Stimulated activated CD4-positive, alpha-beta T cell treated with anti-CD3 and anti-CD28 coated beads, Interleukin-4, amount 100 ng/mL, for 1 hour (primary cell): Measurements from ENCODE around the gene SFMBT1.

Experiments used
- DNase-seq: peaks from one replicate; pipeline ENCODE4 v3.0.0-alpha.2; 2020

The SFMBT1 gene

GRCh38 chr3:52877085-52877484, 168.8 kb downstream of the SFMBT1 start:
- DNase-seq: no peak

- DNase-seq: no peak
Observed at GRCh38 chr3:52874864-52875587, 170.8 kb downstream of the SFMBT1 start.

- no peak for DNase-seq
Observed at GRCh38 chr3:52874160-52874701, 171.6 kb downstream of the SFMBT1 start.

- no peak for DNase-seq
Observed at GRCh38 chr3:52873433-52874159, 172.3 kb downstream of the SFMBT1 start.

GRCh38 chr3:52872245-52872644, 173.6 kb downstream of the SFMBT1 start:
- DNase-seq: no peak

- DNase-seq: no peak
Observed at GRCh38 chr3:52871761-52872160, 174.1 kb downstream of the SFMBT1 start.

- no peak for DNase-seq
Observed at GRCh38 chr3:52870471-52870870, 175.4 kb downstream of the SFMBT1 start.

- DNase-seq: no peak
Observed at GRCh38 chr3:52866427-52866826, 179.4 kb downstream of the SFMBT1 start.

GRCh38 chr3:52865994-52866393, 179.9 kb downstream of the SFMBT1 start:
- no peak for DNase-seq

GRCh38 chr3:52860424-52860768, 185.5 kb downstream of the SFMBT1 start:
- DNase-seq: no peak

- no peak for DNase-seq
Observed at GRCh38 chr3:52859686-52860423, 186.0 kb downstream of the SFMBT1 start.

- DNase-seq: no peak
Observed at GRCh38 chr3:52857864-52858263, 188.0 kb downstream of the SFMBT1 start.

- no peak for DNase-seq
Observed at GRCh38 chr3:52857133-52857532, 188.7 kb downstream of the SFMBT1 start.

GRCh38 chr3:52856666-52857065, 189.2 kb downstream of the SFMBT1 start:
- no peak for DNase-seq

GRCh38 chr3:52854013-52854412, 191.9 kb downstream of the SFMBT1 start:
- no peak for DNase-seq
